Liver (tissue), 3 donors: ENCODE data around the gene RPL5.

Experiments
- CTCF ChIP-seq: fragments of 150-350 bp; IDR thresholded peaks from 2 replicates; pipeline ENCODE4 v1.5.1; 2017; ENCODE audit warnings: improper control_type of control experiment, low read depth, low read length; ENCODE audit not compliant: missing input control
- FOXA2 ChIP-seq: IDR thresholded peaks from 2 replicates; pipeline ENCODE4 v1.6.1; 2016; ENCODE audit warnings: antibody characterized with exemption
- GABPA ChIP-seq, 2 donors: IDR thresholded peaks in 1 of 2; conservative IDR thresholded peaks in 1 of 2; 2 replicates each; pipeline ENCODE4 v1.6.1; 2016; ENCODE audit warnings: antibody characterized with exemption in 2 of 2, mild to moderate bottlenecking in 1 of 2, moderate library complexity in 1 of 2
- JUND ChIP-seq, 2 donors: IDR thresholded peaks; 2 replicates each; pipeline ENCODE4 v1.6.1; 2016; ENCODE audit warnings: antibody characterized with exemption in 2 of 2
- NR2F2 ChIP-seq: IDR thresholded peaks from 2 replicates; pipeline ENCODE4 v1.6.1; 2016; ENCODE audit warnings: antibody characterized with exemption
- RAD21 ChIP-seq, 2 donors: IDR thresholded peaks; 2 replicates each; pipeline ENCODE4 v1.6.1; 2016; ENCODE audit warnings: antibody characterized with exemption in 2 of 2, mild to moderate bottlenecking in 2 of 2
- REST ChIP-seq: IDR thresholded peaks from 2 replicates; pipeline ENCODE4 v1.6.1; 2016; ENCODE audit warnings: antibody characterized with exemption, mild to moderate bottlenecking
- TAF1 ChIP-seq: conservative IDR thresholded peaks from 2 replicates; pipeline ENCODE4 v1.6.1; 2016; ENCODE audit warnings: antibody characterized with exemption, mild to moderate bottlenecking
- YY1 ChIP-seq: IDR thresholded peaks from 2 replicates; pipeline ENCODE4 v1.6.1; 2016; ENCODE audit warnings: antibody characterized with exemption, mild to moderate bottlenecking
- TF ChIP-seq, protein P1 (sequence below): IDR thresholded peaks from 2 replicates; pipeline ENCODE4 v1.6.1; 2016; ENCODE audit warnings: antibody characterized with exemption
- donor health status: healthy.
- donor health status: healthy.

GRCh38 chr1:92850019-92850418, 18.2 kb downstream of the RPL5 start:
- no peak for TF ChIP-seq CTCF
- no peak for TF ChIP-seq TAF1
- TF ChIP-seq, protein P1, sequence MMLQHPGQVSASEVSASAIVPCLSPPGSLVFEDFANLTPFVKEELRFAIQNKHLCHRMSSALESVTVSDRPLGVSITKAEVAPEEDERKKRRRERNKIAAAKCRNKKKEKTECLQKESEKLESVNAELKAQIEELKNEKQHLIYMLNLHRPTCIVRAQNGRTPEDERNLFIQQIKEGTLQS: no peak
- no peak for TF ChIP-seq GABPA (IDR thresholded peaks at IDR 0.05 in 1 of 2, conservative IDR thresholded peaks at IDR 0.05 in 1 of 2)
- TF ChIP-seq JUND (IDR thresholded peaks at IDR 0.05): no peak
- no peak for TF ChIP-seq RAD21 (IDR thresholded peaks at IDR 0.05)
- TF ChIP-seq NR2F2: no peak
- TF ChIP-seq YY1: no peak
- no peak for TF ChIP-seq FOXA2
- TF ChIP-seq REST: no peak
